ENCODE data around the gene RTL1.

RTL1 gene

DNA sequence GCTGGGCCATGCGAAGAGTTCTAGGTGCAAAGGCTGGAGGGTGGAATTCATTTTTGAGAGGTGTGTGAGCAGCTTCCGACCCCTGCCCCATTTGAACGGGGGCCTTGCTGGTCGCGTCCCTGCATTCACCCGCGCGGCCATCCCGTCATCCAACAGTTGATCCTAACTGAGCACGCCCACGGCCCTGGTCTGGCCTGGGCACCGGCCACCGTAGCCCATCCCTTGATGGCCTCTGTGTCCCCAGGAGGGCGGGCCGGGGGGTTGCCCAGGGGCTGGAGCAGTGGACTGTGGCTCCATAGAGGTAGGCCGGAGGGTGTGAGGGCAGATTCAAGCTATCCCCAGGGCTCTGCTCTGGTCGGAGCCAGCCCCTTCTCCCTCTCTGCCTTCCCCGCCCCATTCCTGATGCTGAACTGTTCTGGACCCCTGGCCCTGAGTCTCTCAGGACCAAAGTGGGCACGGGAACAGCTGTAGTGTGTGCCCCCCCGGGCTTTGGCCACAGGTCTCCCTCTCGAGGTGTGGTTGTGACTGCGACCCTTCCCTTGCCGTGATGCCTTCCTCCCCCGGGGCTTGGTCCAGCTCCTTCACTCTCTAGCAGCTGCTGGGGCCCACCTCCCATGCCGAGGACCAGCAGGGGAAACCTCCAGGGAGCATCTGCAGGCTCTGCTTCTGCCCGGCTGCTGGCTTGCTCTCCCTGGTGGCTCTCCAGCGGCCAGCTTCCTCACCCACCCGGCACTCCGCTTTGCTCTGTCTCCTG lies 68.6 kb downstream of the RTL1 start:
- H3K27ac Mint-ChIP-seq = no peak overlapping the region
- H3K36me3 Mint-ChIP-seq (ENCODE audit: low read depth) = no peaks in the 10 kb centered on the region
- H3K4me1 Mint-ChIP-seq (ENCODE audit: low read depth) = no peaks in the 10 kb centered on the region
- H3K9me3 Mint-ChIP-seq = no peaks in the 10 kb centered on the region
- no peaks in the 10 kb centered on the region for H3K27me3 Mint-ChIP-seq (ENCODE audit: low read depth)
- no peak overlapping the region for H3K4me3 Mint-ChIP-seq

DNA sequence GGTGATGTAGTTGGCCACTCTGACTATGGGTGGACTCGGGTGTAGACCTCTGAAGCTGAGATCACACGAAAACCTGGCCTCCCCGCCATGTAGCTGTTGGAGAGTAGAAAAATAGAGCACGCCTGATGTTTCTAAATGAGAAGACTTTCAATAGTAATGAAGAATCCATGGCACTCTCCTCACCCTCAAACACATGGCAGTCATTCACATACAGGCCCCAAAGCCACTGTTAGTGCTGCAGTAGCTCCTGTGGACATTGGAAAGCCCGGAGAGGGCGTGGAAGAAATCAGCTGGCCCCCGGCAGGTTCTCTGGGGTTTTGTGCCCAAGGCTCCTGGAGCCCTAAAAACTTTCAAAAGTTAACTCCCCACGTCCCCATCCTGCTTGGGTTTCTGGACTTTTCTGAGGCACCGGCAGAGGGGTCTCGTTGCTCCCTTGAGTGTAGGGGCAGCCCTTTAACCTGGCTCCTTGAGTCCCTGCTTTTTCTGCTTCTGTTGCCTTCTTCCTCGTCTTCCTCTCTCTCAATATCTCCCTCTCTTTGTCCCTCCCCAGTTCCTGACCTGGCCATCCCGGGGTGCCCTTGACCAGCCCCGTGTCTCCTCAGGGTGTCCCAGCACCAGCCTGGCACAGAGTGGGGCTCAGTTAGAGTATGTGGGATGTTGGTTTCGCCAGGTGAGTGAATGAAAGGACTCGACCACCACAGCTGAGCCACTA lies 69.3 kb downstream of the RTL1 start:
- H3K27me3 Mint-ChIP-seq (ENCODE audit: low read depth) = no peaks in the 10 kb centered on the region
- H3K27ac Mint-ChIP-seq = no peak overlapping the region

DNA sequence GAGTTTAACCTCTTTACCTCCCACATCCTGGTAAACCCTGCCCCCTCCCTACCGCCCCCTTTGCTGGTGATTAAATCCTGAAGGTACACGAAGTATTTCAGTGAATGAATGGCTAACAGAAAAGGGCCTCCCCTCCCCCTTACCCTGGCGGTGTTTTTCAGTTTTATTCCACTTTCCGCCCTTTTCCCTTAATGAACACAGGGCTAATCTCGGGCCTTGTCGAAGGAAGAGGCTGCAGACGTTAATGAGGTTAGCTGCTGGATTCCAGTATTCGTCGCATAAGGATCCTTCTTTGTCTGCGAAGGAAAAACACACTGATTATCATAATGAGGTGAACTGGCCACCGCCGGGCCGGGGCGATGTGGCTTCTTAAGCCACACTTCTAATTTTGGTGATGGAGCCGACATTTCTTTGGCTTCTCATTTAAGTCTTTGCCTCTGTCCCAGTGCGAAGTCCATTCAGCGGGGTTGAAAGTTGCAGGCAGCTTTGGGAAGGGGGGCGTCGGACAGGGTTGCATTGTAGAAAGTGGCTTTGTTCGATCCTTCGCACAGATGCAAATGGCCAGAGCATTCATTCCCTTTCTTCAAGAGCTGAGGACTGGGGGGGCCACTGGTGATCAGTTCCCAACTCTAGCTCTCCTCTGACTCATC lies 71.1 kb downstream of the RTL1 start:
- H3K9me3 Mint-ChIP-seq = peaks cover 2% of the 10 kb centered on the region
- no peaks in the 10 kb centered on the region for H3K4me1 Mint-ChIP-seq (ENCODE audit: low read depth)
- peaks cover 9% of the 10 kb centered on the region for H3K27me3 Mint-ChIP-seq (ENCODE audit: low read depth)
- H3K36me3 Mint-ChIP-seq (ENCODE audit: low read depth) = no peaks in the 10 kb centered on the region
- H3K4me3 Mint-ChIP-seq = no peak overlapping the region
- H3K27ac Mint-ChIP-seq = no peak overlapping the region

More for the DNA sequence above, 69.3 kb downstream of the RTL1 start:
- Mint-ChIP-seq H3K9me3 (no peaks in the 10 kb centered on the region), H3K36me3 (ENCODE audit: low read depth) (no peaks in the 10 kb centered on the region), H3K4me1 (ENCODE audit: low read depth) (no peaks in the 10 kb centered on the region), H3K4me3 (no peak overlapping the region)

DNA sequence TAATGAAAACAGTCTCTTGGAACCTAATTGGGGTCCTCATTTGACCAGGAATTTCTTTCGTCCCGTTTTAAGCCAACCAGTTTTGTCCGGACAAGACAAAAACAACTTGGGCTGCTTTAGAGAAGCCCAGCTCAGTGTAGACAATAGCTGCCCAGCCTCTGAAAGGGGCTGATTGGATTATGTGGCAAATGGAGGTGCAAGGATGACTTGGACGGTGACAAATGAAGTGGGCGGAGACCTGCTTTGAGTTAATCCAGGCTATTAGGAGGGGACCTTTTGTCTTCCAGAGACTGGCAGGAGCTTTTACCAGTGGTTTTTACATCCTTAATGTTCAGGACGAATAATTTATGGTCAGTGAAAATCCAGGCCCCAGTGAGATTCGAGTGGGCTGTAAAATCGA lies 72.8 kb downstream of the RTL1 start:
- Mint-ChIP-seq H3K36me3 (ENCODE audit: low read depth) (no peaks in the 10 kb centered on the region), H3K4me1 (ENCODE audit: low read depth) (no peaks in the 10 kb centered on the region), H3K9me3 (peaks cover 4% of the 10 kb centered on the region), H3K27me3 (ENCODE audit: low read depth) (peaks cover 22% of the 10 kb centered on the region), H3K27ac (no peak overlapping the region), H3K4me3 (no peak overlapping the region)
